ENCODE measurements around the gene KRTAP4-16. TPM values are rescaled to one million over a fixed set of nuclear protein-coding genes. Genes with fewer than 3 reads are reported as not detected.

The KRTAP4-16 gene
- total and polyA plus RNA-seq, 2 donors (not counting 1 experiment from before 2014, with no cell fraction given) = not detected

- TF ChIP-seq CTCF (IDR thresholded peaks at IDR 0.05) = no peak
- no peak for TF ChIP-seq EZH2 (IDR thresholded peaks at IDR 0.05; ENCODE audit: borderline replicate concordance, insufficient read depth, low read depth, low read length, poor library complexity, severe bottlenecking)
- Histone ChIP-seq H3K9ac (ENCODE audit: low read length) (no peak overlapping the region), H2AFZ (ENCODE audit: insufficient read depth, low read depth, low read length, poor library complexity, severe bottlenecking) (no peak overlapping the region), H4K20me1 (ENCODE audit: control insufficient read depth, insufficient read depth, low read length, poor library complexity, severe bottlenecking) (no peaks in the 10 kb centered on the region), H3K36me3 (replicated peaks in 1 of 2; ENCODE audit: control extremely low read depth in 1 of 2, control insufficient read depth in 1 of 2, extremely low read depth in 1 of 2, insufficient read depth in 2 of 2, low read length in 1 of 2) (no peaks in the 10 kb centered on the region), H3K4me3 (ENCODE audit: control extremely low read depth in 1 of 5, extremely low read depth in 1 of 5, insufficient read depth in 1 of 5, low read depth in 2 of 5, low read length in 4 of 5) (no peak overlapping the region), H3K27ac (ENCODE audit: low read length in 2 of 2) (no peak overlapping the region), H3K79me2 (ENCODE audit: control insufficient read depth, insufficient read depth, low read length) (no peaks in the 10 kb centered on the region), H3K4me1 (ENCODE audit: control insufficient read depth in 2 of 2, insufficient read depth in 2 of 2, low read length in 2 of 2) (no peaks in the 10 kb centered on the region), H3K9me3 (ENCODE audit: control extremely low read depth in 1 of 3, control insufficient read depth in 2 of 3, insufficient read depth in 1 of 3, low read length in 2 of 3) (no peaks in the 10 kb centered on the region), H3K27me3 (replicated peaks in 1 of 4; ENCODE audit: control extremely low read depth in 1 of 4, control insufficient read depth in 3 of 4, insufficient read depth in 4 of 4, low read length in 3 of 4) (peaks cover 0 to 3% (median 0%) of the 10 kb centered on the region in 4 experiments), H3K4me2 (replicated peaks; ENCODE audit: low read depth, low read length, poor library complexity, severe bottlenecking) (no peak overlapping the region)
- ATAC-seq (ENCODE audit: low read depth) (no peak), DNase-seq (no peak)
- no peak overlapping the region for H3K27ac Mint-ChIP-seq
- no peak overlapping the region for H3K4me3 Mint-ChIP-seq
- intact Hi-C loops (cut with micrococcal nuclease) = no loop called here
- no peaks in the 10 kb centered on the region for H3K4me1 Mint-ChIP-seq
- ChIA-PET POLR2A (no interaction called here), CTCF (interaction anchor here (1.4 kb wide), 1 partner anchor 108 kb away, joined by 3 read pairs; no protein-coding TSS in a partner anchor)
- no peaks in the 10 kb centered on the region for H3K9me3 Mint-ChIP-seq (ENCODE audit: insufficient read depth)
- WGBS (ENCODE audit: insufficient coverage) = 91% methylated on average over 5 of the region's 5 CpGs
- peaks cover 19% of the 10 kb centered on the region for H3K27me3 Mint-ChIP-seq
These were observed 30.2 kb downstream of the KRTAP4-16 start for GRCh38 chr17:41071606-41072360.

GRCh38 chr17:41069031-41069430 lies 33.0 kb downstream of the KRTAP4-16 start:
- Histone ChIP-seq H3K4me3 (ENCODE audit: control extremely low read depth in 1 of 5, extremely low read depth in 1 of 5, insufficient read depth in 1 of 5, low read depth in 2 of 5, low read length in 4 of 5) (no peak overlapping the region), H3K79me2 (ENCODE audit: control insufficient read depth, insufficient read depth, low read length) (no peaks in the 10 kb centered on the region), H2AFZ (ENCODE audit: insufficient read depth, low read depth, low read length, poor library complexity, severe bottlenecking) (no peak overlapping the region), H3K27ac (ENCODE audit: low read length in 2 of 2) (no peak overlapping the region), H3K4me2 (replicated peaks; ENCODE audit: low read depth, low read length, poor library complexity, severe bottlenecking) (no peak overlapping the region), H3K4me1 (ENCODE audit: control insufficient read depth in 2 of 2, insufficient read depth in 2 of 2, low read length in 2 of 2) (no peaks in the 10 kb centered on the region), H3K9me3 (ENCODE audit: control extremely low read depth in 1 of 3, control insufficient read depth in 2 of 3, insufficient read depth in 1 of 3, low read length in 2 of 3) (no peaks in the 10 kb centered on the region), H3K27me3 (replicated peaks in 1 of 4; ENCODE audit: control extremely low read depth in 1 of 4, control insufficient read depth in 3 of 4, insufficient read depth in 4 of 4, low read length in 3 of 4) (no peaks in the 10 kb centered on the region), H3K9ac (ENCODE audit: low read length) (no peak overlapping the region), H4K20me1 (ENCODE audit: control insufficient read depth, insufficient read depth, low read length, poor library complexity, severe bottlenecking) (no peaks in the 10 kb centered on the region), H3K36me3 (replicated peaks in 1 of 2; ENCODE audit: control extremely low read depth in 1 of 2, control insufficient read depth in 1 of 2, extremely low read depth in 1 of 2, insufficient read depth in 2 of 2, low read length in 1 of 2) (no peaks in the 10 kb centered on the region)
- intact Hi-C loops (cut with micrococcal nuclease) = no loop called here
- ATAC-seq (ENCODE audit: low read depth) = no peak
- H3K4me3 Mint-ChIP-seq = no peak overlapping the region
- H3K4me1 Mint-ChIP-seq = no peaks in the 10 kb centered on the region
- CTCF ChIA-PET = no interaction called here
- no peaks in the 10 kb centered on the region for H3K9me3 Mint-ChIP-seq (ENCODE audit: insufficient read depth)
- TF ChIP-seq CTCF (IDR thresholded peaks at IDR 0.05) (no peak), EZH2 (IDR thresholded peaks at IDR 0.05; ENCODE audit: borderline replicate concordance, insufficient read depth, low read depth, low read length, poor library complexity, severe bottlenecking) (no peak)
- POLR2A ChIA-PET = no interaction called here
- WGBS (ENCODE audit: insufficient coverage) = 100% methylated on average over 1 of the region's 3 CpGs
- DNase-seq = no peak
- H3K27ac Mint-ChIP-seq = no peak overlapping the region
- H3K27me3 Mint-ChIP-seq = peaks cover 12% of the 10 kb centered on the region

Data from B cell (primary cell).